Measurements from ENCODE around the gene NKD1.

DNA sequence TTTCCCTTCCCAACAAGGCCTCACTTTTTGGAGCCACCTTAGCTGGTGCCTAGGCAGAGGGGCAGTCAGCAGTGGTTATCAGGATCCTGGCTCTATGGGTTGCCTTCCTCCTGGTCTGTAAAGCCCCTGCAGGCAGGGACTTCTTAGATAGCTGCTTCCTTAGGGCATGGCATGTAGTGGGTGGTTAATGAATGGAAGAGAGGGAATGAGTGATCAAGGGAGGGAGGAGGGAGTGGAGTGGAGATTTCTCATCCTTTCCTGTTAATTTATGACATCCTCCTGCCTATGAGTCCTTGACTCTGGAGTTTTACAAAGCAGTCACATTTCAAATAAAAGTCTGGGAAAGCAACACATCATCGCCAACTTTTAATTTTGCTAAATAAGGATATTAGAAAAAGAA lies 92.2 kb downstream of the NKD1 start:
- no peak for TF ChIP-seq POLR2A (IDR thresholded peaks at IDR 0.05)
- TF ChIP-seq, protein P1, sequence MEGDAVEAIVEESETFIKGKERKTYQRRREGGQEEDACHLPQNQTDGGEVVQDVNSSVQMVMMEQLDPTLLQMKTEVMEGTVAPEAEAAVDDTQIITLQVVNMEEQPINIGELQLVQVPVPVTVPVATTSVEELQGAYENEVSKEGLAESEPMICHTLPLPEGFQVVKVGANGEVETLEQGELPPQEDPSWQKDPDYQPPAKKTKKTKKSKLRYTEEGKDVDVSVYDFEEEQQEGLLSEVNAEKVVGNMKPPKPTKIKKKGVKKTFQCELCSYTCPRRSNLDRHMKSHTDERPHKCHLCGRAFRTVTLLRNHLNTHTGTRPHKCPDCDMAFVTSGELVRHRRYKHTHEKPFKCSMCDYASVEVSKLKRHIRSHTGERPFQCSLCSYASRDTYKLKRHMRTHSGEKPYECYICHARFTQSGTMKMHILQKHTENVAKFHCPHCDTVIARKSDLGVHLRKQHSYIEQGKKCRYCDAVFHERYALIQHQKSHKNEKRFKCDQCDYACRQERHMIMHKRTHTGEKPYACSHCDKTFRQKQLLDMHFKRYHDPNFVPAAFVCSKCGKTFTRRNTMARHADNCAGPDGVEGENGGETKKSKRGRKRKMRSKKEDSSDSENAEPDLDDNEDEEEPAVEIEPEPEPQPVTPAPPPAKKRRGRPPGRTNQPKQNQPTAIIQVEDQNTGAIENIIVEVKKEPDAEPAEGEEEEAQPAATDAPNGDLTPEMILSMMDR (IDR thresholded peaks at IDR 0.05) = no peak

Data from breast epithelium (tissue), 3 donors.